ENCODE measurements around the gene ARHGAP5.

- no peak for TF ChIP-seq POLR2AphosphoS5 (IDR thresholded peaks at IDR 0.05; ENCODE audit: insufficient read depth, low read depth, low read length)
- TF ChIP-seq CTCF (IDR thresholded peaks at IDR 0.05; ENCODE audit: extremely low read depth in 1 of 2, insufficient read depth in 1 of 2, low read depth in 1 of 2, low read length in 2 of 2): no peak
Observed at GRCh38 chr14:32087907-32088306, 10.8 kb downstream of the ARHGAP5 start.
